Inferior parietal cortex (tissue), 1 donor: ENCODE data around the gene ACAT2.
"Not testable (repeated sequence)": the region's sequence is repeated elsewhere in the genome, so short reads cannot be mapped to it uniquely, and the experiment has no call there.

Source experiments
- DNase-seq: peaks from one replicate; pipeline ENCODE4 v3.0.0-alpha.2; 2016; ENCODE audit errors: extremely low spot score

Gene ACAT2

DNA sequence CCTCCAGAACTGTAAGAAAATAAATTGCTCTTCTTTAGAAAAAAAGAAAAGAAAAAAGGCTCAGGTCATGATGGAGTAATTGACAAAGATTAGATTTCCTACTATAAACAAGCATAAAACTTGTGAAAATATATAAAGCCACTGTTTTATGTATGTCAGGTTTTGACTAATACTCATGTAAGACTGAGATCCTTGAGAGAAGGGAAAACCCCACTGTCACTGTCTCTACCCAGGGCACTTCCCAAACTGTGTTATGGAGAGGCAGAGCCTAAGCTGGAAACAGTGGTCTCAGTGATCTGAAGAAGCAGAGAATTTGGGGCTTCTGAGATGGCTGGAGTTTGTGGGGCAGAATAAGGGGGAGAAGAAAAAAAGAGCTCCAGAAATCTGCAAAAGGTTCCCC lies 7.6 kb downstream of the ACAT2 start:
- no peak for DNase-seq

DNA sequence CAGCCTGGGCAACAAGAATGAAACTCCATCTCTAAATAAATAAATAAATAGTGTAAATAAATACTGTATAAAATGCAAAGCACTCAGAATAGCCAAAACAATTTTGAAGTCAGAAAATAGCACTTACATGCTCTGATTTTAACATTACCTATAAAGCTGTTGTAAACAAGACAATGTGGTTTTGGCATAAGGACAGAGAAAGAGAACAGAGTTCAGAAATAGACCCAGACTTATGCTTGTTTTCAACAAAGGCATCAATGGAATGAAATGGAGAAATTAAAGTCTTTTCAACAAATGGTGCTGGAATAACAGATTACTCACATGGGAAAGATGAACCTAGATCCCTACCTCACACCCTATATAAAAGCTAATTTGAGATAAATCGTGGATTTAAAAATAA lies 10.4 kb downstream of the ACAT2 start:
- no peak for DNase-seq

DNA sequence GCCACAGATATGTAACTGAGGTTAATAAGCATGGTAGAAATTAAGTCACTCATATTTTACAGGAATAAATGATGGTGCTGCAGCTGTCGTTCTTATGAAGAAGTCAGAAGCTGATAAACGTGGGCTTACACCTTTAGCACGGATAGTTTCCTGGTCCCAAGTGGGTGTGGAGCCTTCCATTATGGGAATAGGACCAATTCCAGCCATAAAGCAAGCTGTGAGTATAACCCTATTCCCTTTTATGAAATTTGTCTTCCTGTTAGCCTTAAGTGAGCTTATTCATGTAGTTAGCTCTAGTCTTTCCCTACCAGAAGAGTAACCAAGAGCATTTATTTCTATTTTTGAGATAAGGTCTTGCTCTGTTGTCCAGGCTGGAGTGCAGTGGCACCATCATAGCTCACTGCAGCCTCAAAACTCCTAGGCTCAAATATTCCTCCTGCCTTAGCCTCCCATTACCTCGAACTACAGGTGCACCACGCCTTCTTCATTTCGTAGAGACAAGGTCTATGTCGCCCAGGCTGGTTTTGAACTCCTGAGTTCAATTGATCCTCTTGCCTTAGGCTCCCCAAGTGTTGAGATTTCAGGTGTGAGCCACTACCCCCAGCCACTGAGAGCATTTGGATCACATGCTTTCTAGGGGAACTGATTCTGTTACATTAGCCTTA lies 15.5 kb downstream of the ACAT2 start:
- no peak for DNase-seq

DNA sequence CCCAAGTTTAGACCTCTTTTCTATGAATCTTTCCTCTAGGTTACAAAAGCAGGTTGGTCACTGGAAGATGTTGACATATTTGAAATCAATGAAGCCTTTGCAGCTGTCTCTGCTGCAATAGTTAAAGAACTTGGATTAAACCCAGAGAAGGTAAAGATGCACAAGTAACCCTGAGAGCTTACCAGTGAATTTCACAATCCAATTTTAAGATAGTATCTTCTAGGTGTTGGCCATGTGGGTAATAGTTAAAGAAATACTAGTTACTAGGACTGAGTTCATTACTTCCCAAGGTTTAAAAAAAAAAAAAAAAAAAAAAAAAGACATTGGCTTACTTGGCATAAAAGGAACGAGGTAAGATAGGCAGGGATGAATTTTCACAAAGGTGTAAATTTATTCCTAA lies 16.3 kb downstream of the ACAT2 start:
- no peak for DNase-seq

GRCh38 chr6:159778542-159779103 lies 16.8 kb downstream of the ACAT2 start:
- no peak for DNase-seq

GRCh38 chr6:159788276-159788675 lies 26.4 kb downstream of the ACAT2 start:
- DNase-seq, result no peak

- no peak for DNase-seq
These were observed 27.0 kb downstream of the ACAT2 start for GRCh38 chr6:159788753-159789376.

DNA sequence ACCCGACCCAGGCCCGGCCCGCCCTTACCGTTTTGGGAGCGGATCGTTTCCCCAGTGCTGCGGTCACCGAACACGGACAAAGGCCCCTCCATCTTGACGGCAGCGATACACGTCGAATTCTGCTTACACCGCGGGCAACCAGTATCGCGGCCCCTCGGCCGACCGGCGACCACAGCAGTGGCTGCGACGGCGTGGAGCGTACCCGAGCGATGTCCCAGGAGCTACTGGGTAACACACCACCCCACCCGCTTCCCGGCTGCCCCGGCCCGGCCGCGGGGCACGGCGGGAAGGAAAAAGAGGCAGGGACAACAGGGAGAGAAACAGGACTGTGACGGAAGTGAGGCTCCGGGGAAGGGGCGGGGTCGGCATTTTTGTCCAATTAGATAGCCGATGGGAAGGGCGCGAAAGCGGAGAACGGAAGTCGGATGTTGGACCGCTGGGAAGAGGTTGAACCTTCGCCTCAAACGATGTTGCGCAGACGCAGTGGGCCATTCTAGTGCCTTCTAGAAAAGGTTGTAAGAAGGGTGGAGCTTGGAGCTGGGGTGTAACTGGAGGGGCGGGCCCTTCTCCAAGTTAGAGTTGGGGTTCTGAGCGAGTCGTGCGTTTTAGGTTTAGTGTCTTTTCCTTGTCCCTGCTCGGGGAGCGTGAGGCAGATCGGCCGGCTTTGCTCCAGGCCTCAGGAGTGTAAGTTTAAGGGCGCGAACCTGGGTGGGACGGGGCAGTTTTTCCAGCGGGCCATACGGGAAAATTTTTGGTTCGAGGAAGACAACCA lies 27.7 kb downstream of the ACAT2 start, which contains the start of gene TCP1:
TSS of gene TCP1 (minus strand) at position 226 of the 772 bp plus-strand sequence. CDS start at position 92, 134 bp downstream.
- DNase-seq, result peak; percentile 100

DNA sequence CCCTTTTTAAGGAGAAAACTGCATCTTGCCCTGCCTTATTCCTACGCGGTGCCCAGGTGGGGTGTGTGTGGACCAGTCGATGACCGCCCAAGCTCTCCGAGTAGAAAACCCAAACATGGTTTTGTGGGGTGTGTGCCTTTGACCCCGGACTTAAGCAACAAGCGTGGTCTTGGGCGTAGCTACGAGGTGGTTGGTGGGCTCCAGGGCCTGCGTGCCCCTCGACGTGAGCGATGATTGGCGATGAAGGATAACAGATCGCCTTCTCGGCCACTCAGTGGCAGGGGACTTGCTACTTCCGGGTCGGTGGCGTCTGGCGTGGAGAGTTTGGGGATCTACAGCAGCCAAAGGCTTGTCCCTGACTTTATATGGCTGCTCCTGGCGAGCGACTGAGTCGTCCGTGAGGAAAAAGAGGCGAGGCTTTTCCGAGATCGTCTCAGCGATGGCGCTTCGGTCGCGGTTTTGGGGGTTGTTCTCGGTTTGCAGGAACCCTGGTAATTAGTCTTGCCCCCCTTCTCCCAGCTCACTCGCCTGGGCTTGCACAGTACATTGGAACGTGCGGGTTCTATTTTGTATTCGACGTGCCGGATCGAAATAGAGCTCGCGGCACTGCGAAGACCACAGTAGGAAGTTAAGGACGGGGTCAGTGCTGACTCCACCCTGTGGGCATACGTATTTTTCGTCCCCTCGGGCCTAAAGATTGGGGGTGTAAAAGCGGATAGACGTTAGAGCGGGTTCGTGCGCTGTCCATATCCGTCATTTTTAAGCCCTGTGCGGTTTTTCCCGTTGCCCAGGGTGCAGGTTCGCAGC lies 28.5 kb downstream of the ACAT2 start, which contains the start of gene MRPL18:
TSS of gene MRPL18 (plus strand) at position 319 of the 807 bp plus-strand sequence. CDS start at position 440, 121 bp downstream.
- DNase-seq, result peak; percentile 98

GRCh38 chr6:159790956-159791598 lies 29.2 kb downstream of the ACAT2 start:
- no peak for DNase-seq

DNA sequence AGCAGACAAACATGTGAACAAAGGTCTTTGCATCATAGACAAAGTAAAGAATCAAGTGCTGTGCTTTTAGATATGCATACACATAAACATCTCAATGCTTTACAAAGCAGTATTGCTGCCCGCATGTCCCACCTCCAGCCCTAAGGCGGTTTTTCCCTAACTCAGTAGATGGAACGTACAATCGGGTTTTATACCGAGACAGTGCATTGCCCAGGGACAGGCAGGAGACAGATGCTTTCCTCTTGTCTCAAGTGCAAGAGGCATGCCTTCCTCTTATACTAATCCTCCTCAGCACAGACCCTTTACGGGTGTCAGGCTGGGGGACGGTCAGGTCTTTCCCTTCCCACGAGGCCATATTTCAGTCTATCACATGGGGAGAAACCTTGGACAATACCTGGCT lies 33.1 kb downstream of the ACAT2 start:
- DNase-seq, result not testable (repeated sequence)

DNA sequence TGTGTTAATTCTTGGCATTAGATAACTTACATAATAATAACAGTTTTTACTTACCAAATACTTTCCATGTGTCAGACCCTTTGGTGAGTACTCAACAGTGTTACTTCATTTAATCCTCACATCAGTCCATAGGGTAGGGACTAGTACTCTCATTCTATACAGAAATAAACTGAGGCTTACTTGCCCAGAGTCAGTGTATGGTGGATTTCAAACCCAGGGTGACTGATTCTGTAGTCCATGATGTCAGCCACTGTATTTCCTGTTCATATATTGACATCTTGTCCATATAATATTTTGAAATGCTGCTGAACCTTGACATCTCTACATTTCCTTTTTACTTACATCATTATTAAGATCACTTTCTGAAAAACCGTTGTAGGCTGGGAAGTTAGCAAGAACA lies 35.7 kb downstream of the ACAT2 start:
- DNase-seq, result no peak

- DNase-seq, result no peak
These were observed 38.5 kb downstream of the ACAT2 start, which contains the start of gene PNLDC1 for GRCh38 chr6:159800141-159800865. Gene PNLDC1, plus strand, starts transcription at chr6:159800276. Its CDS starts 32 bp downstream, at chr6:159800308.

DNA sequence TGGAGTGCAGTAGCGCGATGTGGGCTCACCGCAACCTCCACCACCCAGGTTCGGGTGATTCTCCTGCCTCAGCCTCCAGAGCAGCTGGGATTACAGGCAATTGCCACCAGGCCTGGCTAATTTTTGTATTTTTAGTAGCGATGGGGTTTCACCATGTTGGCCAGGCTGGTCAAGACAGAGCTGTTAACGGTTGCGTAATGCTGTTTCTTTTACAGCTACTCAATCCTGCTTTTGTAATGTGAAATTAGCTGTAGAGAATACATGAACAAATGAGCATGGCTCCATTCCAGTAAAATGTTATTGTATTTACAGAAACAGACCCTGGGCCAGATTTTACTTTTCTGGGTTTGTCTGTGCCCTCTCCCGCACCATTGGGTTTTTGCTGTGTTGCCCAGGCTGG lies 40.1 kb downstream of the ACAT2 start:
- no peak for DNase-seq

GRCh38 chr6:159804504-159804903 lies 42.7 kb downstream of the ACAT2 start:
- no peak for DNase-seq

DNA sequence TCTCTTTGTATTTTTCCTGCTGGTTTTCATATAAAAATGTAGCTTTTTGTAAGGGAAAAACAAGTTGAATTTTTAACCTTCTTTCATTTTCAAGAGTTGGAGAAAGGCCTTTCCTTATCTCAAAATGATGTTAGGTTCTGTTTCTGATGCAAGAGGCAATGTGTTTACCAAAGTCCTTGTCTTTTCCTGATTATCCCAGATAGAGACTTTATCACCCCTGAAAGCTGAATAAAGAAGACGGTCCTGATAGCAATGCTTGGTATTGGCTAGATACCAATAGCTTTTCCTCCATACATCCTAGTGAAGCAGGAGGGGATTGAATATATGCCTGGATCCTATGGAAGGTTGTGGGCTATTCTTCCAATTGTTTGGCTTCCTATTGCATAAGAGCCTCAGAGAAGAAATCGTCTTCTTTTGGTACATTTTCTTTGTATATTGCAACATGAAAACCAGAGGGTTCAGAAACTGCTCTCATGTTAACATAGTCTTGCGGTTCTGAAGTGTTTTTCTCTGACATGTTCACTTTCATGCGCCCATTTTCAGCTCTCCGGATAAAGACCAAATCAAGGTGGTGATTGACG lies 43.7 kb downstream of the ACAT2 start:
- DNase-seq, result no peak

DNA sequence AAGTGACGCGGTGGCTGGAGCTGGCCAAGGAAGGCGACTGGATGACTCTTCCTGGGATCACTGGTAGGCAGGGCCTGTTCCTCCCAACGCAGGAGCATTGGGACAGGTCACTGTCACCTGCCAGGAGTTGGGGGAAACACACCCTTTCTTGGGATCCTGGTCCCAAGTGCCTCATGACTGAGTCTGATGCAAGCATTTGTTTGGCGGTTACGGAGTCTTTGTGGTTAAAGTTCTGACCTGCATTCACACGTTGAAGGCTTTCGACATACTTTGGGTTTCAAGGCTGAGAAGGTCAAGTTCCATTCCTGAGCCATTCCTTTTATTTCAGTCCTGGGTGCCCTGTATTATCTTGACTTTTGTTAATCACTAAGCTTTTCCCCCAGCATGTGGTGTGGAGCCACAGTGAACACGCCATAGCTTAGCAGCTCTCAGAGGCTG lies 44.2 kb downstream of the ACAT2 start:
- no peak for DNase-seq

- no peak for DNase-seq
These were observed 45.5 kb downstream of the ACAT2 start for GRCh38 chr6:159807150-159807858.

DNA sequence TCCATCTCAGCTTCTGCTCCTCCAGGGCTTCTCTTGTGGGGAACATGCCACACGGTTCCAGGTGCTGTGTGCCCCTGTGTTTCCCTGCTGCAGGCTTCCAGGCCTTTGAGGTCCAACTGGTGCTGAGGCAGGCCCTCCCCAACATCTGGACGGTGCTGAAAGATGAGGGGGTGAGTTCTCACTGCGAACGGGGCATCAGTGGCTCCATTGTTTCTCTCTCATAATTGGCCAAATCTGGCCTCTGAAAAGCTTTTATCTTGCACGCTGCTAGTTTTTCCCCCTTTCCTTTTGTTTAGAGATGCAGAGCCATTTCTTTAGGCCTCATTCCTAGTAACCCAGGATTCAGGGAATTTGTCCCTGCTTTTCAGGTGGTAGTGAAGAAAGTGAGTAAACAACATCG lies 46.8 kb downstream of the ACAT2 start:
- DNase-seq, result peak; percentile 52
